ENCODE data around the gene ZMIZ2.
A peak's percentile ranks its signal among the peaks of the same experiment; 100 is the strongest.

GRCh38 chr7:44797329-44798258, 48.9 kb downstream of the ZMIZ2 start:
- no peak for TF ChIP-seq USF2 (CRISPR knock-in tag; IDR thresholded peaks at IDR 0.05)
- 0 out of 2 replicates have a peak, but pooled peaks have one; percentile 14 for TF ChIP-seq DPF2 (IDR thresholded peaks at IDR 0.05)
- TF ChIP-seq RBM39 (optimal IDR thresholded peaks at IDR 0.05; ENCODE audit: low read depth, low read length), result no peak
- TF ChIP-seq HBP1 (CRISPR knock-in tag; IDR thresholded peaks at IDR 0.05), result no peak
- no peak for TF ChIP-seq PKNOX1 (IDR thresholded peaks at IDR 0.05)
- TF ChIP-seq CEBPZ (IDR thresholded peaks at IDR 0.05; ENCODE audit: borderline replicate concordance, low read depth, low read length), result no peak
- TF ChIP-seq NR2C1 (IDR thresholded peaks at IDR 0.05), result no peak
- no peak for TF ChIP-seq NR2C1 (tag; IDR thresholded peaks at IDR 0.05)
- no peak for TF ChIP-seq SMARCA4 (IDR thresholded peaks at IDR 0.05)
- no peak for TF ChIP-seq CREB1 (IDR thresholded peaks at IDR 0.05)
- peak; percentile 75; the same call in 1 of the 2 replicates for TF ChIP-seq CREB1 (CRISPR knock-in tag; IDR thresholded peaks at IDR 0.05)
- peak; percentile 46 for TF ChIP-seq GABPA (tag; conservative IDR thresholded peaks at IDR 0.05; ENCODE audit: low read depth)
- no peak for TF ChIP-seq ZBTB9 (CRISPR knock-in tag; IDR thresholded peaks at IDR 0.05)
- no peak for TF ChIP-seq JUN (IDR thresholded peaks at IDR 0.05; ENCODE audit: borderline replicate concordance, low read depth, low read length)
- TF ChIP-seq JUN (CRISPR knock-in tag; IDR thresholded peaks at IDR 0.05; ENCODE audit: borderline replicate concordance), result no peak
- TF ChIP-seq DMBX1 (CRISPR knock-in tag; IDR thresholded peaks at IDR 0.05; ENCODE audit: borderline replicate concordance), result no peak
